T follicular helper cell (primary cell): ENCODE results near the gene SPPL2C.

Experiments
- DNase-seq: peaks from one replicate; pipeline ENCODE4 v3.0.0-alpha.2; 2020; ENCODE audit warnings: low read depth

The SPPL2C gene

DNA sequence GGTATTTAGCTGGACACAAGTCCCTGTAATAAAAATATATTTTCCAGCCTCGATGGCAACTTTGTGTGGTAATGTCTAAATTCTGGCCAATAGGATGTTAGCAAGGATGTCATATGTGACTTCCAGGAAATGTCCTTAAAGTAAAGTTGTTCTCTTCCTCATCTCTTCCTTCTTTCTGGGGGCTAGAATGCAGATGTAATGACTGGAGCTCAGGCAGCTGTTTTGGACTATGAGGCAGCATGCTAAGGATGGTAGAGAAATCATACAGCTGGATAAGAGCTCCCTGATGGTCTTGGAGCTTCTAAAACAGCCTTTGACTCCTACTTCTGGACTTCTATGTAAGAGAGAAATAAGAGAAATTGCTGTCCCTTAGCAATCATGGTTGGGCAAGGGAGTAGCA is 32.8 kb downstream of the SPPL2C start:
- DNase-seq = no peak

DNA sequence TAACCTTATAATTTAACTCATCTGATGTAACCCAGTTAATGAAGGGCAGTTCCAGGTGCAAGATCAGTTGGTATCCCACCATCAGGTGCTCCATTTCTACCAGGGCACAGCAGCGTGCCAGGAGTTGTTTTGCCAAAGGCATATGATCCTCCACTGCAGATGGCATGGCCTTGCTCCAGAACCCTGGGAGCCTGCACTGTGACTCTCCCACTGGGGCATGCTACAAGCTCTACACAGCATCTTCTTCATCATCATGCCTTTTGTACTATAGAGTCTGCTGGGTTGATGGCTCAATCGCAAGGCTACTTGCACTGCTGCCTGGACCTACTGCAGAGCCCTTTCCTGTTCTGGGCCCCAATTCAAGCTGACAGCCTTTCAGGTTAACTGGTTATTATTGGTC is 38.4 kb downstream of the SPPL2C start:
- no peak for DNase-seq

DNA sequence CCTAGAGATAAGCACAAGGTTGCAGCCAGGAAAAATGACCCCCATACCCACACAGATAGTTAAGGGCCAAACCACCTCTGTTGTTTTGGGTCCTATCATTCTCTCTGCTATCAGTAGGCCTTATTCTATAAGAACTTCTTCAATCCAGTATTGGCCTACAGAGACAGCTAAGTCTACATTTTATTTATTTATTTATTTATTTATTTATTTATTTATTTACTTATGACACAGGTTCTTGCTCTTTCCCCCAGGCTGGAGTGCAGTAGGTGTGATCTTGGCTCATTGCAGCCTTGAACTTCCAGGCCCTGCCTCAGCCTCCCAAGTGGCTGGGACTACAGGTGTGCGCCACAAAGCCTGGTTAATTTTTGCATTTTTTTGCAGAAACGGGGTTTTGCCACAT is 42.2 kb downstream of the SPPL2C start:
- no peak for DNase-seq

DNA sequence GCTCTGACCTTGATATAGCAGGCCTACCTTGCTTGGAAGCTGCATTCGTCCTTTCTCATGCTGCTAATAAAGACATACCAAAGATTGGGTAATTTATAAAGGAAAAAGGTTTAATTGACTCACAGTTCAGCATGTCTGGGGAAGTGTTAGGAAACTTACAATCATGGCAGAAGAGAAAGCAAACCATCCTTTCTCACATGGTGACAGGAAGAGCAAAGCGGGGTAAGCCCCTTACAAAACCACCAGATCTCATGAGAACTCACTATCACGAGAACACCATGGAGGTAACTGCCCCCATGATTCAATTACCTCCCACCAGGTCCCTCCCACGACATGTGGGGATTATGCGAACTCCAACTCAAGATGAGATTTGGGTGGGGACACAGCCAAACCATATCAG is 43.7 kb downstream of the SPPL2C start:
- DNase-seq = no peak

DNA sequence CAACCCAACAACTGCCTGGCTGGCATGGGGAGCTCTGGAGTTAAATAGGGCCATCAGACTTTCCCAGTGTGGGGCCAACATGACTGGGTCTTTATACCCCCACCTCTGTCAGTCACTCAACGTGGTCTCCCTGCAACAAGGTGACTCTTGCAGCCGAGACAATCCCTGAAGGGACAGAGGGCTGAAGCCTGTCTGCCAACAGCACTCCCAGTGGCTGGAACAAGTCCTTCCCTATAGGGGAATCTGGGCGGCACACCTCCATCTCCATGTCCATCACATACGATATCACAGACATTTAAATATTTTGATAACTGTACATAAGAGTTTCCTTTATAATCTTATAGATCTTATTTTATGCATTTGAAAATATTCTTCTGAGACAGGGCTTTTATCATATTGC is 44.9 kb downstream of the SPPL2C start:
- DNase-seq = no peak

DNA sequence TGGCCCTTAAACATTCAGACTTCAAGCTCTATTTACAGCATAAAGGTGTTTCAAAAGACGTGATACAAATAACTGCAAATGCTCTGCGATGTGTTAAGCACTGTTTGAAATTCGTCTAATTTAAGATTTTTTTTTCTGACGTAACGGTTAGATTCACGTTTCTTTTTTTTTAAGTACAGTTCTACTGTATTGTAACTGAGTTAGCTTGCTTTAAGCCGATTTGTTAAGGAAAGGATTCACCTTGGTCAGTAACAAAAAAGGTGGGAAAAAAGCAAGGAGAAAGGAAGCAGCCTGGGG is 49.0 kb downstream of the SPPL2C start:
- no peak for DNase-seq

DNA sequence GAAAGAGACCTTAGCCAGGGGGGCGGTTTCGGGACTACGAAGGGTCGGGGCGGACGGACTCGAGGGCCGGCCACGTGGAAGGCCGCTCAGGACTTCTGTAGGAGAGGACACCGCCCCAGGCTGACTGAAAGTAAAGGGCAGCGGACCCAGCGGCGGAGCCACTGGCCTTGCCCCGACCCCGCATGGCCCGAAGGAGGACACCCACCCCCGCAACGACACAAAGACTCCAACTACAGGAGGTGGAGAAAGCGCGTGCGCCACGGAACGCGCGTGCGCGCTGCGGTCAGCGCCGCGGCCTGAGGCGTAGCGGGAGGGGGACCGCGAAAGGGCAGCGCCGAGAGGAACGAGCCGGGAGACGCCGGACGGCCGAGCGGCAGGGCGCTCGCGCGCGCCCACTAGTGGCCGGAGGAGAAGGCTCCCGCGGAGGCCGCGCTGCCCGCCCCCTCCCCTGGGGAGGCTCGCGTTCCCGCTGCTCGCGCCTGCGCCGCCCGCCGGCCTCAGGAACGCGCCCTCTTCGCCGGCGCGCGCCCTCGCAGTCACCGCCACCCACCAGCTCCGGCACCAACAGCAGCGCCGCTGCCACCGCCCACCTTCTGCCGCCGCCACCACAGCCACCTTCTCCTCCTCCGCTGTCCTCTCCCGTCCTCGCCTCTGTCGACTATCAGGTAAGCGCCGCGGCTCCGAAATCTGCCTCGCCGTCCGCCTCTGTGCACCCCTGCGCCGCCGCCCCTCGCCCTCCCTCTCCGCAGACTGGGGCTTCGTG is 49.5 kb downstream of the SPPL2C start, which contains the start of gene MAPT:
Gene MAPT, plus strand, starts transcription at position 533 of the 763 bp plus-strand sequence. CDS start 67,784 bp downstream, outside the sequence.
- DNase-seq = peak; percentile 71

DNA sequence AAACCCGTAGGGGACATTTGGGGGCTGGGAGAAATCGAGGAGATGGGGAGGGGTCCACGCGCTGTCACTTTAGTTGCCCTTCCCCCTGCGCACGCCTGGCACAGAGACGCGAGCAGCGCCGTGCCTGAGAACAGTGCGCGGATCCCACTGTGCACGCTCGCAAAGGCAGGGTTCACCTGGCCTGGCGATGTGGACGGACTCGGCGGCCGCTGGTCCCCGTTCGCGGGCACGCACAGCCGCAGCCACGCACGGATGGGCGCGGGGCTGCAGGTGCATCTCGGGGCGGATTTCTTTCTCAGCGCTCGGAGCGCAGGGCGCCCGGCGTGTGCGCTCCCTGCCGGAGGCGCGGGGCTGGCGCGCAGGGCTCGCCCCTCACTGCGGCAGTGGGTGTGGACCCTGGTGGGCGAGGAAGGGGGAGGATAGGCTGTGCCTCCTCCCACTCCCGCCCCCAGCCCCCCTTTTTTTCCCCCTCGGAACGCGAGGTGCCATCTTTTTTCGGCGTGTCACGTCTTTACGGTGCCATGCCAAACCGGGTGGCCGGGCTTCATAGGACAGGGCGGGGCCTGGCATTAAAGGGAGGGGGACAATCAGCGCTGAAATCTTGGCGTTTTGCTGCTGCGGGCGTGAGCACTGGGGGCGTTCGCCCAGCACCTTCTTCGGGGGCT is 50.8 kb downstream of the SPPL2C start:
- DNase-seq = peak; percentile 26

DNA sequence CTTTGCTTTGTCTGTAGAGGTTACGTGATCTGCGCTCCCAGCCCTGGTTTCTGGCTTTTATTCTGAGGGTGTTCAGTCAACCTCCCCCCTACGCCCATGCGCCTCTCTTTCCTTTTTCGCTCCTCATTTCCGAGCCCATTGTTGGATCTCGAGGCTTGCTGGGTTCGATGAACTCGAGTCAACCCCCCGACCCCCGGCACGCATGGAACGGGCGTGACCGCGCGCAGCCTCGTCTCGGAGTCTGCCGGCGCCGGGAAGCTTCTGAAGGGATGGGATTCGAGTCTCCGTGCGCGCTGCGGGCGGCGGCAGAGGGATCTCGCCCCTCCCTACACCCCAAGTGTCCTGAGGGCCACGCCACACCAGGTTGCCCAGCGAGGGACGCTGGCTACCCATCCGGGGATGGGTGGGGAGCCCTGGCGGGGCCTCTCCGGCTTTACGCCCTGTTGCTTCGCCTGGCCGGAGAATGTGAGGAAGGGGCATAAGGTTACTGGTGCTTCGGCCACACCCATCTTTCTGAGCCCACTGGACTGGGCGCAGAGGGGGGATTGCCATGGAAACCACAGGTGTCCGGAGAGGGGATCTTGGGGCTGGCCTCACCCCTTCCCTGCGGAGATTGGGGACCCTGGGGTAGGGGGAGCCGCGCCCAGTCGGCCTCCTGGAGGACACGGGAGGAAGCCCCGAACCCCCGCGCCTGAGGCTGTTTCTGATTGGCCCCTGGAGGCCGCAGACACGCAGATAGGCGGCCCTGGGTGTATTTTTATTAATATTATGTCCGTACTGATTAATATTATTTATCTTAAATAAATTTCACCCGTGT is 51.5 kb downstream of the SPPL2C start:
- DNase-seq = no peak
